Activated naive CD4-positive, alpha-beta T cell treated with anti-CD3 and anti-CD28 coated beads for 36 hours (primary cell): ENCODE measurements around the gene ILRUN. TPM values are rescaled to one million over a fixed set of nuclear protein-coding genes. Genes with fewer than 3 reads are reported as not detected.
"Not testable (repeated sequence)": the region's sequence is repeated elsewhere in the genome, so short reads cannot be mapped to it uniquely, and the experiment has no call there.

ENCODE experiments used
- CTCF ChIA-PET: fragments of 350-600 bp; sonication (Branson Sonifier 250); formaldehyde crosslinking; loops from one replicate; lab custom pipeline; 2021; ENCODE audit warnings: antibody characterized with exemption; lab: Charles Lee
- DNase-seq: peaks from one replicate; pipeline ENCODE4 v3.0.0-alpha.2; 2020
- H3K27ac Mint-ChIP-seq: one replicate; pipeline ENCODE4 v1.8.0; 2021; ENCODE audit warnings: mild to moderate bottlenecking, mixed read lengths
- H3K27me3 Mint-ChIP-seq: one replicate; pipeline ENCODE4 v1.8.0; 2021; ENCODE audit warnings: low read depth, mixed read lengths
- H3K36me3 Mint-ChIP-seq: one replicate; pipeline ENCODE4 v1.8.0; 2021; ENCODE audit warnings: low read depth, mixed read lengths
- H3K4me1 Mint-ChIP-seq: one replicate; pipeline ENCODE4 v1.8.0; 2021; ENCODE audit warnings: low read depth, mixed read lengths
- H3K4me3 Mint-ChIP-seq: one replicate; pipeline ENCODE4 v1.8.0; 2021; ENCODE audit warnings: mild to moderate bottlenecking, moderate library complexity, mixed read lengths
- H3K9me3 Mint-ChIP-seq: one replicate; pipeline ENCODE4 v1.8.0; 2021; ENCODE audit warnings: mixed read lengths
- intact Hi-C: fragments of 100-400 bp; cut with micrococcal nuclease; formaldehyde crosslinking; loops from one replicate; pipeline ENCODE4 v1.15.1; 2023
- total RNA-seq, 2 experiments: library from RNA; stranded (reverse); gene quantifications; one replicate each; pipeline ENCODE4 v1.2.3, GENCODE V29; 2021

The ILRUN gene
- total RNA-seq, 2 experiments from 2014 or later, result 51.4 to 53.3 TPM

- H3K9me3 Mint-ChIP-seq, result no peaks in the 10 kb centered on the region
- intact Hi-C loops, result loop anchor here (5.0 kb wide), 2 partner anchors 39 to 99 kb away; partner anchors contain the start of genes ILRUN and SNRPC
- DNase-seq, result no peak
- no peak overlapping the region for H3K27ac Mint-ChIP-seq
- no peak overlapping the region for H3K4me3 Mint-ChIP-seq
- peaks cover 55% of the 10 kb centered on the region for H3K4me1 Mint-ChIP-seq
- no peaks in the 10 kb centered on the region for H3K27me3 Mint-ChIP-seq
- peaks cover 5% of the 10 kb centered on the region for H3K36me3 Mint-ChIP-seq
- CTCF ChIA-PET, result no interaction called here
Measured at GRCh38 chr6:34658605-34659265, 37.8 kb downstream of the ILRUN start.

- intact Hi-C loops, result loop anchor here (5.0 kb wide), 2 partner anchors 39 to 99 kb away; partner anchors contain the start of genes ILRUN and SNRPC
Measured at GRCh38 chr6:34657979-34658480, 38.5 kb downstream of the ILRUN start.

DNA sequence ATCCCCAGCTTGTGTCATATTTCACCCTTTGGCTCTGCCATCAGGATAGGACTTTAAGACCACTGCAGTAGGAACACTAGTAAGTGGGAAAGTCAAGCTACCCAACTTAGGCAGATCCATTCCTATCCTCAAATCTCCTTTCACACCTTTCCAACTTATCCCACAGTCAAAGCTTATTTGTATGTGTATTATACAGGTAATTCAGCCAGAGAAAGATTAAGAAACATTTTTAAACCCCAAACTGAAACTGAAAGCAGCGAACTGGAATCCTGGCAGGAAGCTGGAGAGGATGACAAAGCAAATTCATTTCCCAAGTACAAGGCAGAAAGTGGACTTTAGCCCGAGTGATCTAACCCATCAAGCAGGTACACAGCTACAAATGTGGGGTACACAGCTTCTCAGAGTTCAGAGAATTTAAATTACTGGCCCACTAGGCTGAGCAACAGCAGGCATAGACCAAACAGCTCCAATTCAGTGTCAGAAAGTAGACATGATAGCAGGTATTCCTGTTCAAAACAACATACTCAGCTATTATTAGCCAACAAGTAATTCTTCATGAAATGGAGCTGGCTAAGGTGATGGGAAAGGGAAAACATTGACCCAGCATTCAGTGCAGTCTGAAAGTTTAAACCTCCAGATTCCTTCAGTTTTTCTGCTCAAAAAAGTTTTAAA, 39.1 kb downstream of the ILRUN start:
- H3K27ac Mint-ChIP-seq, result peak overlapping the region; percentile 89
- peaks cover 48% of the 10 kb centered on the region for H3K4me1 Mint-ChIP-seq
- H3K36me3 Mint-ChIP-seq, result peaks cover 11% of the 10 kb centered on the region
- CTCF ChIA-PET, result interaction anchor here (0.7 to 2.1 kb wide), 6 partner anchors 15 to 135 kb away, joined by 3 to 6 read pairs (median 4); partner anchors contain the start of gene BLTP3A
- intact Hi-C loops, result loop anchor here (5.0 kb wide), 2 partner anchors 40 to 100 kb away; partner anchors contain the start of genes ILRUN and SNRPC
- peak; percentile 31 for DNase-seq
- no peaks in the 10 kb centered on the region for H3K9me3 Mint-ChIP-seq
- no peaks in the 10 kb centered on the region for H3K27me3 Mint-ChIP-seq
- H3K4me3 Mint-ChIP-seq, result peak overlapping the region; percentile 61

More at GRCh38 chr6:34657979-34658480, 38.5 kb downstream of the ILRUN start:
- CTCF ChIA-PET, result interaction anchor here (2.1 kb wide), 1 partner anchor 14 kb away, joined by 6 read pairs; no protein-coding TSS in a partner anchor
- not testable (repeated sequence) for DNase-seq, H3K27me3 Mint-ChIP-seq, H3K9me3 Mint-ChIP-seq, H3K4me3 Mint-ChIP-seq, H3K36me3 Mint-ChIP-seq
- Mint-ChIP-seq H3K27ac (peak overlapping the region; percentile 89), H3K4me1 (peaks cover 52% of the 10 kb centered on the region)

- CTCF ChIA-PET, result interaction anchor here (0.7 to 2.1 kb wide), 6 partner anchors 15 to 135 kb away, joined by 3 to 6 read pairs (median 4); partner anchors contain the start of gene BLTP3A
- intact Hi-C loops, result loop anchor here (5.0 kb wide), 2 partner anchors 40 to 100 kb away; partner anchors contain the start of genes ILRUN and SNRPC
- no peaks in the 10 kb centered on the region for H3K9me3 Mint-ChIP-seq
- peaks cover 13% of the 10 kb centered on the region for H3K36me3 Mint-ChIP-seq
- H3K4me3 Mint-ChIP-seq, result peak overlapping the region; percentile 61
- H3K27ac Mint-ChIP-seq, result peak overlapping the region; percentile 89
- no peak for DNase-seq
- H3K27me3 Mint-ChIP-seq, result no peaks in the 10 kb centered on the region
- peaks cover 46% of the 10 kb centered on the region for H3K4me1 Mint-ChIP-seq
Measured at GRCh38 chr6:34657037-34657306, 39.6 kb downstream of the ILRUN start.

DNA sequence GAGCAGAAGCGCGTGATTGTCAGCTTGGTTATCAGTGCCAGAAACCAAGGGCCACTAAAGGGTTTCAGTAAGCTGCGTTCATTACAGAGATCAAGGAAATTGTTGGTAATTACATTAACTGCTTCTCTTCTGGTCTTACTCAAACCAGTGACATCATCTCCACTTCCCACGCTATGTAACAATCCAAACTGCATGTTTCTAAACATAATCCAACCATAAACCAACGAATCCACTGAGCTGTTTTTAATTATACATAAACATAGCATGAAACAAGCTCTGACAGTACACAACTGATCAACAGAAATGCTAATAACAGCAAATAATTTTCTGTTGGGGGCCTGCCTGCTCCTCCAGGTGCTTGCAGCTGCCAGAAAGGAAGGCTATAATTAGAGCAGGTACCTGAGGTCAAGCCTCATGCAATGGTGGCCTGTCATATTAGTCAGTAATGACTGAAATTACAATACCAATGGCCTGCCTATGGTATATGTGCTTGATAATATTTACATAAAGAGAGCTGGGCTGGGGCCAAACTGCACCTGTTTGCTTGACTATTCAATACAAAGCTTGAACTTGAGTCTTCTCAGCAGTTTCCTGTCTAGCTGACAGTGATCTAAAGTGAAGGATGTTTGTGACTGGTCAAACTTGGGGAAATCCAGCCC, 40.1 kb downstream of the ILRUN start:
- H3K27me3 Mint-ChIP-seq, result no peaks in the 10 kb centered on the region
- peak overlapping the region; percentile 61 for H3K4me3 Mint-ChIP-seq
- peaks cover 13% of the 10 kb centered on the region for H3K36me3 Mint-ChIP-seq
- H3K9me3 Mint-ChIP-seq, result no peaks in the 10 kb centered on the region
- H3K4me1 Mint-ChIP-seq, result peaks cover 44% of the 10 kb centered on the region
- intact Hi-C loops, result loop anchor here (1.0 to 5.0 kb wide), 4 partner anchors 8 to 101 kb away; partner anchors contain the start of genes ILRUN and SNRPC
- H3K27ac Mint-ChIP-seq, result peak overlapping the region; percentile 89
- peak; percentile 66 for DNase-seq
- CTCF ChIA-PET, result interaction anchor here (0.7 to 2.1 kb wide), 6 partner anchors 16 to 136 kb away, joined by 3 to 6 read pairs (median 4); partner anchors contain the start of gene BLTP3A

- intact Hi-C loops, result loop anchor here (1.0 to 5.0 kb wide), 4 partner anchors 8 to 101 kb away; partner anchors contain the start of genes ILRUN and SNRPC
- H3K4me3 Mint-ChIP-seq, result not testable (repeated sequence)
Measured at GRCh38 chr6:34655876-34656377, 40.6 kb downstream of the ILRUN start.

GRCh38 chr6:34654061-34654710, 42.4 kb downstream of the ILRUN start:
- H3K27me3 Mint-ChIP-seq, result no peaks in the 10 kb centered on the region
- H3K27ac Mint-ChIP-seq, result no peak overlapping the region

More at GRCh38 chr6:34655876-34656377, 40.6 kb downstream of the ILRUN start:
- Mint-ChIP-seq H3K4me1 (peaks cover 43% of the 10 kb centered on the region), H3K36me3 (peaks cover 13% of the 10 kb centered on the region), H3K27ac (peak overlapping the region; percentile 89)
- CTCF ChIA-PET, result interaction anchor here (1.3 to 2.1 kb wide), 4 partner anchors 16 to 136 kb away, joined by 3 to 6 read pairs (median 4); partner anchors contain the start of gene BLTP3A
- not testable (repeated sequence) for DNase-seq, H3K27me3 Mint-ChIP-seq, H3K9me3 Mint-ChIP-seq

GRCh38 chr6:34652263-34652662, 44.3 kb downstream of the ILRUN start:
- H3K4me3 Mint-ChIP-seq, result no peak overlapping the region
- H3K27me3 Mint-ChIP-seq, result no peaks in the 10 kb centered on the region
- intact Hi-C loops, result no loop called here
- H3K9me3 Mint-ChIP-seq, result no peaks in the 10 kb centered on the region
- H3K27ac Mint-ChIP-seq, result no peak overlapping the region
- CTCF ChIA-PET, result no interaction called here
- no peak for DNase-seq
- H3K36me3 Mint-ChIP-seq, result peaks cover 13% of the 10 kb centered on the region
- peaks cover 25% of the 10 kb centered on the region for H3K4me1 Mint-ChIP-seq

More at GRCh38 chr6:34654061-34654710, 42.4 kb downstream of the ILRUN start:
- Mint-ChIP-seq H3K4me1 (peaks cover 39% of the 10 kb centered on the region), H3K9me3 (no peaks in the 10 kb centered on the region), H3K36me3 (peaks cover 13% of the 10 kb centered on the region), H3K4me3 (no peak overlapping the region)
- DNase-seq, result no peak
- CTCF ChIA-PET, result interaction anchor here (0.6 to 1.2 kb wide), 4 partner anchors 18 to 234 kb away, joined by 3 to 6 read pairs (median 4); partner anchors contain the start of gene TAF11
- intact Hi-C loops, result no loop called here

- intact Hi-C loops, result no loop called here
- H3K4me1 Mint-ChIP-seq, result peaks cover 14% of the 10 kb centered on the region
- H3K27ac Mint-ChIP-seq, result no peak overlapping the region
- H3K4me3 Mint-ChIP-seq, result no peak overlapping the region
- DNase-seq, result no peak
- H3K27me3 Mint-ChIP-seq, result no peaks in the 10 kb centered on the region
- no peaks in the 10 kb centered on the region for H3K9me3 Mint-ChIP-seq
- CTCF ChIA-PET, result interaction anchor here (0.6 kb wide), 1 partner anchor 28 kb away, joined by 4 read pairs; no protein-coding TSS in a partner anchor
- H3K36me3 Mint-ChIP-seq, result peaks cover 20% of the 10 kb centered on the region
Measured at GRCh38 chr6:34650823-34651222, 45.7 kb downstream of the ILRUN start.

- H3K4me3 Mint-ChIP-seq, H3K27ac Mint-ChIP-seq, DNase-seq, H3K27me3 Mint-ChIP-seq, intact Hi-C loops, H3K4me1 Mint-ChIP-seq, H3K9me3 Mint-ChIP-seq: not testable (repeated sequence)
- CTCF ChIA-PET, result interaction anchor here (0.6 kb wide), 1 partner anchor 28 kb away, joined by 4 read pairs; no protein-coding TSS in a partner anchor
- peaks cover 23% of the 10 kb centered on the region for H3K36me3 Mint-ChIP-seq
Measured at GRCh38 chr6:34650232-34650631, 46.3 kb downstream of the ILRUN start.

GRCh38 chr6:34648806-34649205, 47.8 kb downstream of the ILRUN start:
- no peak for DNase-seq
- H3K4me1 Mint-ChIP-seq, result peaks cover 6% of the 10 kb centered on the region
- H3K4me3 Mint-ChIP-seq, result no peak overlapping the region
- intact Hi-C loops, result no loop called here
- peaks cover 24% of the 10 kb centered on the region for H3K36me3 Mint-ChIP-seq
- CTCF ChIA-PET, result no interaction called here
- no peak overlapping the region for H3K27ac Mint-ChIP-seq
- no peaks in the 10 kb centered on the region for H3K27me3 Mint-ChIP-seq
- H3K9me3 Mint-ChIP-seq, result no peaks in the 10 kb centered on the region
